Muscle layer of duodenum (tissue), 2 donors: ENCODE measurements around the gene SLC9A3.

Experiments used
- H3K27ac ChIP-seq: one replicate; pipeline ENCODE4 v1.7.0; 2013; ENCODE audit warnings: mild to moderate bottlenecking, low read length
- H3K27me3 ChIP-seq: one replicate; pipeline ENCODE4 v1.7.0; 2013; ENCODE audit warnings: low read depth, mild to moderate bottlenecking, control low read depth, low read length
- H3K36me3 ChIP-seq, 2 donors: one replicate each; pipeline ENCODE4 v1.7.0; 2013; ENCODE audit warnings: low read length in 2 of 2, control low read depth in 1 of 2, mild to moderate bottlenecking in 1 of 2; ENCODE audit not compliant: insufficient read depth in 2 of 2, control insufficient read depth in 1 of 2
- H3K4me1 ChIP-seq, 2 donors: one replicate each; pipeline ENCODE4 v1.7.0; 2013; ENCODE audit warnings: low read length in 2 of 2, mild to moderate bottlenecking in 2 of 2, control low read depth in 1 of 2, moderate library complexity in 1 of 2; ENCODE audit not compliant: insufficient read depth in 2 of 2, control insufficient read depth in 1 of 2
- H3K4me3 ChIP-seq, 2 donors: one replicate each; pipeline ENCODE4 v1.7.0; 2013; ENCODE audit warnings: low read length in 2 of 2, low read depth in 1 of 2, mild to moderate bottlenecking in 1 of 2
- H3K9me3 ChIP-seq, 2 donors: one replicate each; pipeline ENCODE4 v1.7.0; 2013; ENCODE audit warnings: low read length in 2 of 2, control low read depth in 1 of 2, mild to moderate bottlenecking in 1 of 2; ENCODE audit not compliant: control insufficient read depth in 1 of 2
- donor health status: healthy.

SLC9A3 gene

DNA sequence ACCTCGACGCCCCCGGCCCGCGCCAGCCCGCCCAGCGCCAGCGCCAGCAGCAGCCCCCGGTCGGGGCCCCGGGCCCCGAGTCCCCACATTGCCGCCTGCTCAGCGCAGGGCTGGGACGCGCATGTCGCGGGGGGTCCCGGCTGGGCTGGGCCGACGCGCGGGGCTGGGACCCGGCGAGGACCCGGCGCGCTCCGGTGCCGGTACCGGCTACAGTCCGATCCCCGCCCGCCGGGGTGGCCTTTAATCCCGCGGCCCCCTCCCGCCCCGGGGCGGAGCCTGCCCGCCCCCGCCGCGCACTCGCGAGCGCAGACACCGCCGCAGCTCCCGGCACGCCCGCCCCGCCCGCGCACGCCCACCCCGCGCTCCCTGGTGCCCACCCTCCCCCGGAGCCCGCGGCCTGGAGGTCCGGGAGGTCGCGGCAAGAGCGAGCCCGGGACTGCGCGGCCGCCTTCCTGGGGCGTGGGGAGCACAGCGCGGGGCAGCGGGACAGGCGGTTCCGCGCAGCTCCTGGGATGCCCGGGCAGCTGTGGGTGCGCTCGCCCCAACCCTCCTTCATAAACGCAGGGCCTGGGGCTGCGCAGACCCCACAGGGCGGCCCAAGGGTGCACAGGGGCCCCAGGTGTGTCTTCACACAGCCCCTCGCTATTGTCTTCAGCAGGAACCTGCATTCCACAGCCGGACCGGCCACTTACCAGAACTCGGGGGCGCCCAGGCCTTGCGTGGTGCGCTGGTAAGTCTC lies at the start of gene SLC9A3:
Gene SLC9A3, minus strand, starts transcription at position 216 of the 739 bp plus-strand sequence.
- Histone ChIP-seq H3K4me3 (peak within 1 kb of the TSS in 1 of 2 donors; percentile 50), H3K4me1 (peaks cover 0 to 19% of the 10 kb centered on the region in 2 donors), H3K36me3 (no peaks in the 10 kb centered on the region), H3K27ac (no peak within 1 kb of the TSS), H3K9me3 (no peaks in the 10 kb centered on the region), H3K27me3 (peaks cover 48% of the 10 kb centered on the region)

DNA sequence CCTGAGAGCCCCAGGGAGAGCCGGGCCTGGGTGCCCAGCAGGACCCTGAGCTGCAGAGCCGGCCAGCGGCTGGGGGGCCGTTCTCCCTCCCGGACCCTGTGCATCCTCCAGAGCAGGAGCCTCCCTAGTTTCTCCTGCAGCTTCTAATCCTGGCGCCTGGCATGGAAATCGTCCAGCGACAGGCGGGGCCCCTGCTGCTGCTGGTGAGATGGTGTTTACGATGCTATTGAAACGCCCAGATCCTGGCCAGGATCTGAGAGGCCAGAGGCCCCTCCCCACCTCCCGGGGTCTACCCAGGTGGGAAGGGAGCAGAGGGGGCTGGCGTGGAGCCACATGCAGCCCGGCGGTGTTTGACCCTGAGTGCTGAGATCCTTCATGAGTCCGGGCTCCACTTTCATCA lies 49.7 kb upstream of the SLC9A3 start:
- H3K4me1 ChIP-seq = no peaks in the 10 kb centered on the region
- H3K4me3 ChIP-seq = no peak overlapping the region
- peaks cover 14 to 23% of the 10 kb centered on the region in 2 donors for H3K9me3 ChIP-seq
- no peaks in the 10 kb centered on the region for H3K27me3 ChIP-seq
- H3K36me3 ChIP-seq = no peaks in the 10 kb centered on the region
- H3K27ac ChIP-seq = no peak overlapping the region

DNA sequence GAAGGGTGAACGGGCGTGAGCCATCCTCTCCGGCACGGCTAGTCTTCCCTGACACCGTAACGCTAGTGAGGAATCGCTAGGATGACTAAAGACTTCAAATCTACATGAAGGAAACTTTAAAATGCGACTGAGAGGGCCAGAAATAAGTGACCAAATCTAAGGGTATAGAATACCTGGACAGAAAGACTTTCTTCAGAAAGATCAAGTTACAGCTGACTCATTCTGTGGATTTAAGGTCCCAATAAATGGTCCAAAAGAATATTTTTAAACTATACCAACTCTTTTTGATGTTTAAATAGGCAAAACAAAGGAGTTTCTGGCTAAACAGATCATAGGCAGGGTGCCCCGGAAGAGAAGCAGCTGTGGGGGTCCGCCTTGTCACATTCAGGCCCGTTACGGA lies 49.0 kb upstream of the SLC9A3 start:
- Histone ChIP-seq H3K4me1 (no peaks in the 10 kb centered on the region), H3K36me3 (no peaks in the 10 kb centered on the region), H3K27ac (no peak overlapping the region), H3K4me3 (no peak overlapping the region), H3K9me3 (peaks cover 14 to 23% of the 10 kb centered on the region in 2 donors), H3K27me3 (no peaks in the 10 kb centered on the region)

DNA sequence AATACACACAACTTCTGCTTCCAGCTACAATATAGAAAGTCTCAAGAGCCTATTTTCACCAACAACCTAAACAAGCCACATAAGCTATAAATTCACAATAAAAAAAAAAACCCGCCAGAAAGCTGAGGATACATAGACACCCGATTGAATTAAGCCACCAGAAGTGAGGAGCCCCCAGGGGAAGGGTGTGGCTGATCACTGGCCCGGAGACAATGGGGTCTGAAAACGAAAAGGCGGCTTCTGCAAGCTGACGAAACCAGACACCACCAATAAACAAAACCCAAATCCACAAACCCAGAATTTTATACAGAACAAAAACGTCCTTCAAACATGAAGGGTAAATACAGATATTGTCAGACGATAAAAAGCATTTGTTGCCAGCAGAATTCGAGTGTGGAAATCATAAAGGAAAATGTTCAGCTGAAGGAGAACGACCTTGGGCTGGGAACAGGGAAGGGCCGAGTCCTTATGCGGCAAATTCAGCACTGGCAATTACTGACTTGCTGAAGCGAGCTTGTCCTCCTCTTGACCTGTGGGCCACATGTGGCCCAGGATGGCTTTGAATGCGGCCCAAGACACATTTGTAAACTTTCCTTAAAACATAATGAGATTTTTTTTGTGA lies 48.3 kb upstream of the SLC9A3 start:
- H3K4me3 ChIP-seq = no peak overlapping the region
- no peaks in the 10 kb centered on the region for H3K36me3 ChIP-seq
- H3K9me3 ChIP-seq = peaks cover 14 to 20% of the 10 kb centered on the region in 2 donors
- no peaks in the 10 kb centered on the region for H3K27me3 ChIP-seq
- no peaks in the 10 kb centered on the region for H3K4me1 ChIP-seq
- no peak overlapping the region for H3K27ac ChIP-seq

DNA sequence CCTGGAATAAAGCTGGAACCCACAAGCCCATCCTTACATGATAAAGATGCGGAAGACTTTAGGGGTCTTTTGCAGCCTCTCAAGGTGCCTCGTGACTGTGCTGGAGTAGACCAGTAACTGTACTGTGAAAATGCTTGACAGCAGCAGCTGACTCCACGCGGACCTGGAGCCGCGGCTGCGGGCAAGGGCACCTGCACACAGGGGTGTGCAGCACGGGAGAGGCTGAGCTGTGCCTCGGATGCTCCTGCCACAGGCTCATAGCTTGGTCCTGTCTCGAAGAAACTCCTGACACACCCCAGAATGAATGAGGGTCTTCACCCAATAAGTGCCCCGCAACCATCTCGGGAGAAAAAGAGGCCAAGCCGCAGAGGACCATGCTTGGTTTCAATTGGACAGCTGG lies 47.5 kb upstream of the SLC9A3 start:
- H3K4me1 ChIP-seq = no peaks in the 10 kb centered on the region
- no peak overlapping the region for H3K27ac ChIP-seq
- peaks cover 11 to 14% of the 10 kb centered on the region in 2 donors for H3K9me3 ChIP-seq
- H3K36me3 ChIP-seq = no peaks in the 10 kb centered on the region
- peaks cover 4% of the 10 kb centered on the region for H3K27me3 ChIP-seq
- no peak overlapping the region for H3K4me3 ChIP-seq

DNA sequence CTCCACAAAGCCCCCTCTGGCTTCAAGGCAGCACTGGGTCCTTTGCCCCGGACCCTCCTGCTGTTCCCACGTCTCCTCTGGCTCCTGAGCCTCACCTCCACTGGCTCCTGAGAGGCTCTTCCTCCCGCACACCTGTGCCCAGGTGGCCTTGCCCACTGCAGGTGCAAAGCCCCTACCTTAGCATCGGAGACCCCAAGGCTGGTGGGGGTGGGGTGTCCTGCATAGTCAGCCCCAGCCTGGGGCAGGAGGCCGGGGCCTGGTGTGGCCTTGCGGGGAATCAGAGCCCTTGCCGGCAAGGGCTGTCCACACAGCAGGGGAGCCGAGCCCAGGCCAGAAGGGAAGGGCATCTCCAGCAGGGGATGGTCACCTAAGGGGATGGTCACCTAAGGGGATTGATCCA lies 46.6 kb upstream of the SLC9A3 start:
- Histone ChIP-seq H3K36me3 (no peaks in the 10 kb centered on the region), H3K27me3 (peaks cover 6% of the 10 kb centered on the region), H3K27ac (no peak overlapping the region), H3K4me3 (no peak overlapping the region), H3K4me1 (no peaks in the 10 kb centered on the region), H3K9me3 (peaks cover 2 to 7% of the 10 kb centered on the region in 2 donors)

DNA sequence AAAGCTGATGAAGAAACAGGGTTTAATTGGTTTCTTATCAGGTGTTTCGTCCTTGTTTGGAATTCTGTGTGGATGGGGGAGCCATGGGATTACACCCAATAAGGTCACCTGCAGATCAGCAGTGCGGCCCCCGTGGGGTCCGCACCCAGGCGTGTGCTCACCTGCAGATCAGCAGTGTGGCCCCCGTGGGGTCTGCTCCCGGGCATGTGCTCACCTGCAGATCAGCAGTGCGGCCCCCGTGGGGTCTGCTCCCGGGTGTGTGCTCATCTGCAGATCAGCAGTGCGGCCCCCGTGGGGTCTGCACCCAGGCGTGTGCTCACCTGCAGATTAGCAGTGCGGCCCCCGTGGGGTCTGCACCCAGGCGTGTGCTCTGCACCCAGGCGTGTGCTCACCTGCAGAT lies 46.2 kb upstream of the SLC9A3 start:
- H3K36me3 ChIP-seq = no peaks in the 10 kb centered on the region
- H3K27ac ChIP-seq = no peak overlapping the region
- peaks cover 6% of the 10 kb centered on the region for H3K27me3 ChIP-seq
- H3K9me3 ChIP-seq = peaks cover 0 to 2% of the 10 kb centered on the region in 2 donors
- H3K4me3 ChIP-seq = no peak overlapping the region
- no peaks in the 10 kb centered on the region for H3K4me1 ChIP-seq

DNA sequence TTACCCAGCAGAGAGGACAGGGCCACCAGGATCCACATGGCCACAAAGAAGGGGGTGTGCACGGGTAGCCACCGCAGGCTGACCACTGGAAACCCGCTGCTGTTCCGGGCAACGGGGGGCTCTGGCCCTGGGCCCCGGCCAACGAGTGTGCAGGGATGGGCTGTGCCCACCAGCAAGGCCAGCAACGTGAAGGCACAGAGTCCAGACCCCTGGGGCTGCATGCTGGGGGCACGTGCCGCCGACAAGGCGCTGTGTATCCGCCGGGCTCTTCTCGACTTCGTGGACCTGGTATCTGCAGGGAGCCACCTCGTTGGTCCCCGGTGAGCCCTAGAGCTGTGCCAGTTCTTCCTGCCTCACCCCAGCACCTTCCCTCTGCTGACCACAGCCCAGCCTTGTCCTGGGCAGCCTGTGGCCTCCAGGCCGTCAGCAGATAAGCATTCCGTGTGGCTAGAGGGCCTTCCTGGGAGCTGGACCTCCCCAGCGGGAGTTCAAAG lies 45.7 kb upstream of the SLC9A3 start:
- H3K4me3 ChIP-seq = no peak overlapping the region
- peaks cover 6% of the 10 kb centered on the region for H3K27me3 ChIP-seq
- H3K4me1 ChIP-seq = no peaks in the 10 kb centered on the region
- no peak overlapping the region for H3K27ac ChIP-seq
- H3K36me3 ChIP-seq = no peaks in the 10 kb centered on the region
- no peaks in the 10 kb centered on the region for H3K9me3 ChIP-seq

DNA sequence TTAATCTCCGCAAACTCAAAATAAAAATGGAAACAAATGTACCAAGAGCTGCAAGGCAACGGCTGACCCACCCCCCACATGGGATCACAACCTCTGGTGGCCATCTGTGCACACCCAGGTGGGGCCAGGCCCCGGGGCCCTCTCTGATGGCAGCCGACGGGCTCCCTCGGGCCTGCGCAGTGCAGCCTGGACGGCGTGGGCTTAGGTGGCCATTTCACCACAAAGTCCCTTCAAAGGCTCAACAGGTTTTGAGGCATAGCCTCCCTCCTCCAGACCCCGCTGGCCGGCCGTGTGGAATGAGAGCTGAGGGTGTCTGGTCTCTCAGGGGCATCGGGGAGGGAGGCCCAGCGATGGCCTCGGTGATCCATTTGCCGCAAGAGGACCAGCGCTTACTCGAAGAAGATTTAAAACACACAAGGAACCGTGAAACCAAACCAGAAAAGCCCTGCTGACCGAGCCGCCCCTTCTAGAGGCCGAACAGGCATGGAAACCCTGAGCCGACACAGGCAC lies 45.2 kb upstream of the SLC9A3 start:
- no peak overlapping the region for H3K4me3 ChIP-seq
- no peaks in the 10 kb centered on the region for H3K36me3 ChIP-seq
- H3K27me3 ChIP-seq = peaks cover 6% of the 10 kb centered on the region
- H3K27ac ChIP-seq = no peak overlapping the region
- no peaks in the 10 kb centered on the region for H3K9me3 ChIP-seq
- no peaks in the 10 kb centered on the region for H3K4me1 ChIP-seq

DNA sequence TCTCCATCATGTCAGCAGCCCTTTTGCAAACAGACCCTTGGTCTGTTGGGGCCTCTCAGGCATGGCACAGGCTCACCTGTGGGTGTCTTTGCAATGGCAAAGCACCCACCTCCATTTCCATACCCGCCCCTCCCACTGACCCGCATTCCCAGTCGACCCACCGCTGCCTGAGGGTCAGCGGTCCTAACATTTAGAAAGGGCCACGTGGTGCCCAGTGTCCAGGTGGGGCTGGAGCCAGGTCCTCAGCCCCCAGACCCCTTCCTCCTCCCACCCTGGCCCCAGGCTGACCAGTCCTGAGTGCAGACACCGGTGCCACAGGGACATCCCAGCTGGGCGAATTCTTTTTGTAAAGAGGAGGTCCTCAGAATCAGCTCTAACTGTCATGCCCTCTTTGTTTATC lies 44.6 kb upstream of the SLC9A3 start:
- no peaks in the 10 kb centered on the region for H3K4me1 ChIP-seq
- H3K27me3 ChIP-seq = peaks cover 6% of the 10 kb centered on the region
- H3K36me3 ChIP-seq = no peaks in the 10 kb centered on the region
- no peak overlapping the region for H3K4me3 ChIP-seq
- H3K9me3 ChIP-seq = no peaks in the 10 kb centered on the region
- H3K27ac ChIP-seq = no peak overlapping the region

DNA sequence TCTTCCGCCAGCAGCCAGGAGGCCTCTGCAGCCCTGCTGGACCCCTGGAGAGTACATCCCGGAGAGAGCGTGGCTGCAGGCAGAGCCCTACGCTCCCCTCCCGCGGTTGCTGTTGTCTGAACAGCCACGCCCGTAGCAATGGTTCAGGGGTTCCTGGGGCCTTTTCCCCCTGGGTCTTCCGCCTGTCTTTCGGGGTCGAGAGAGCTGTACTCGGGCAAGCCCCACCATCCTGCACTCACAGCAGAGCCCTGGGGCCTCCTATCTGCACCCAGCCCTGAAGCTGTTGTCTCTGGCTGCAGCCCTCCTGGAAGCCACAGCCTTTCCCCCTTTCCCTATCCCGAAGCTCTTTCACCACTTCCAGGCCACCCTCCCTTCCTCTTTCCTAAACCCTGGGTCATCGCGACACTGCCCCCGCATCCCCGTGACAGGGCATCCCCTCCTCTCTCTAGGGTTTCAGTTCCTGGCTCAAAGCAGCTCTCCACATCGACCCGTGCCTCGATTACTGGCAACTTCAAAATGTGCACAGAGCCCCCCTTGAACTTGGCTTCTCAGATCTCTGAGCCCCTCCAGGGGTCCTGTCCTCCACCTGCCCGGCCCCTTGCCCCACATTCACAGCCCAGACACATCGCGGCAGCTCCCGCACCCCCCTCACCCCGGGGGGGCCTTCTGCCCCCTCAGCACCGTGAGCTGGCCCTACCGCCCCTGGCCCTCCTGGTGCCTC lies 44.0 kb upstream of the SLC9A3 start:
- H3K27me3 ChIP-seq = peaks cover 6% of the 10 kb centered on the region
- no peak overlapping the region for H3K27ac ChIP-seq
- no peak overlapping the region for H3K4me3 ChIP-seq
- H3K9me3 ChIP-seq = no peaks in the 10 kb centered on the region
- H3K36me3 ChIP-seq = no peaks in the 10 kb centered on the region
- no peaks in the 10 kb centered on the region for H3K4me1 ChIP-seq
